Activated CD4-positive, CD25-positive, alpha-beta regulatory T cell treated with anti-CD3 and anti-CD28 coated beads, Interleukin-2, amount 50 U/mL, for 24 hours (primary cell): ENCODE data around the gene EHD3.
A peak's percentile ranks its signal among the peaks of the same experiment; 100 is the strongest.

ENCODE experiments used
- ATAC-seq, 2 donors: fragments of 150-1000 bp; cut with Tn5 transposase; one replicate each; pipeline ENCODE4 v1.10.0; 2021; ENCODE audit warnings: mild to moderate bottlenecking in 1 of 2, moderate library complexity in 1 of 2

The EHD3 gene

GRCh38 chr2:31237348-31238017, 3.5 kb downstream of the EHD3 start:
- no peak for ATAC-seq

- no peak for ATAC-seq
Observed at GRCh38 chr2:31238126-31238905, 4.4 kb downstream of the EHD3 start.

GRCh38 chr2:31238906-31239592, 5.1 kb downstream of the EHD3 start:
- no peak for ATAC-seq

GRCh38 chr2:31239593-31240177, 5.7 kb downstream of the EHD3 start:
- no peak for ATAC-seq

GRCh38 chr2:31240381-31241365, 6.7 kb downstream of the EHD3 start:
- no peak for ATAC-seq

- no peak for ATAC-seq
Observed at GRCh38 chr2:31241625-31242270, 7.8 kb downstream of the EHD3 start.

- ATAC-seq = no peak
Observed at GRCh38 chr2:31243053-31243452, 9.1 kb downstream of the EHD3 start.

- no peak for ATAC-seq
Observed at GRCh38 chr2:31244101-31244500, 10.1 kb downstream of the EHD3 start.

- no peak for ATAC-seq
Observed at GRCh38 chr2:31246184-31246852, 12.4 kb downstream of the EHD3 start.

GRCh38 chr2:31247711-31248110, 13.8 kb downstream of the EHD3 start:
- no peak for ATAC-seq

- no peak for ATAC-seq
Observed at GRCh38 chr2:31248139-31248538, 14.2 kb downstream of the EHD3 start.

GRCh38 chr2:31249009-31249690, 15.2 kb downstream of the EHD3 start:
- ATAC-seq = no peak

- no peak for ATAC-seq
Observed at GRCh38 chr2:31251018-31251417, 17.1 kb downstream of the EHD3 start.

GRCh38 chr2:31251851-31252250, 17.9 kb downstream of the EHD3 start:
- ATAC-seq = no peak

- ATAC-seq = no peak
Observed at GRCh38 chr2:31253356-31254131, 19.6 kb downstream of the EHD3 start.

- ATAC-seq = no peak
Observed at GRCh38 chr2:31254237-31255203, 20.6 kb downstream of the EHD3 start.

GRCh38 chr2:31255911-31256571, 22.1 kb downstream of the EHD3 start:
- ATAC-seq = peak in 1 of 2 donors; percentile 43
